ENCODE data around the gene GJD4.

The GJD4 gene

GRCh38 chr10:35642793-35643114 is 37.6 kb downstream of the GJD4 start:
- no peak for TF ChIP-seq CTCF (IDR thresholded peaks at IDR 0.05; ENCODE audit: insufficient read depth, low read depth, low read length, missing control alignments)
- H3K4me3 ChIP-seq (ENCODE audit: low read depth, low read length) = peak overlapping the region; percentile 61
- DNase-seq (ENCODE audit: low read depth) = no peak

- H3K4me3 ChIP-seq (ENCODE audit: low read depth, low read length) = peak overlapping the region; percentile 61
- TF ChIP-seq CTCF (IDR thresholded peaks at IDR 0.05; ENCODE audit: insufficient read depth, low read depth, low read length, missing control alignments) = no peak
- peak; percentile 21 for DNase-seq (ENCODE audit: low read depth)
These were observed 38.3 kb downstream of the GJD4 start for GRCh38 chr10:35643151-35644049.

GRCh38 chr10:35644050-35644950 is 39.2 kb downstream of the GJD4 start:
- no peak for TF ChIP-seq CTCF (IDR thresholded peaks at IDR 0.05; ENCODE audit: insufficient read depth, low read depth, low read length, missing control alignments)
- H3K4me3 ChIP-seq (ENCODE audit: low read depth, low read length) = no peak overlapping the region
- DNase-seq (ENCODE audit: low read depth) = no peak

- H3K4me3 ChIP-seq (ENCODE audit: low read depth, low read length) = no peak overlapping the region
- no peak for DNase-seq (ENCODE audit: low read depth)
- TF ChIP-seq CTCF (IDR thresholded peaks at IDR 0.05; ENCODE audit: insufficient read depth, low read depth, low read length, missing control alignments) = no peak
These were observed 45.8 kb downstream of the GJD4 start for GRCh38 chr10:35650894-35651293.

- TF ChIP-seq CTCF (IDR thresholded peaks at IDR 0.05; ENCODE audit: insufficient read depth, low read depth, low read length, missing control alignments) = no peak
- no peak for DNase-seq (ENCODE audit: low read depth)
- H3K4me3 ChIP-seq (ENCODE audit: low read depth, low read length) = no peak overlapping the region
These were observed 47.7 kb downstream of the GJD4 start for GRCh38 chr10:35652824-35653223.

GRCh38 chr10:35657621-35658020 is 52.5 kb downstream of the GJD4 start:
- TF ChIP-seq CTCF (IDR thresholded peaks at IDR 0.05; ENCODE audit: insufficient read depth, low read depth, low read length, missing control alignments) = no peak
- DNase-seq (ENCODE audit: low read depth) = no peak
- no peak overlapping the region for H3K4me3 ChIP-seq (ENCODE audit: low read depth, low read length)
